ENCODE data around the gene EEF1AKMT2.
"Not testable (repeated sequence)": the region's sequence is repeated elsewhere in the genome, so short reads cannot be mapped to it uniquely, and the experiment has no call there.

EEF1AKMT2 gene

DNA sequence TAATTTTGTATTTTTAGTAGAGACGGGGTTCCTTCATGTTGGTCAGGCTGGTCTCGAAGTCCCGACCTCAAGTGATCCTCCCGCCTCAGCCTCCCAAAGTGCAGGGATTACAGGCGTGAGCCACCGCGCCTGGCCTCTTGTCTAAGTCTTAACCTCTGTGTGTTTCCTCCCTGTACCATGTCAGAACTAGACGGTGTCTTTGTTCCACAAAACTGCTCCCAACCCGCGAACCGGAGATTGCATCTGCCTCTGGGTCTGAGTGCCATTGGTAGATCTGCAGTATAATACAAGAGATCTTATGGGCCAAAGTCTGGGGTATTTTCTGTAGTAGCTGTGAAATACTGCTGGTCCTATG lies 1.3 kb upstream of the EEF1AKMT2 start:
- peaks cover 25% of the 10 kb centered on the region for H3K4me1 Mint-ChIP-seq
- ATAC-seq, result no peak

DNA sequence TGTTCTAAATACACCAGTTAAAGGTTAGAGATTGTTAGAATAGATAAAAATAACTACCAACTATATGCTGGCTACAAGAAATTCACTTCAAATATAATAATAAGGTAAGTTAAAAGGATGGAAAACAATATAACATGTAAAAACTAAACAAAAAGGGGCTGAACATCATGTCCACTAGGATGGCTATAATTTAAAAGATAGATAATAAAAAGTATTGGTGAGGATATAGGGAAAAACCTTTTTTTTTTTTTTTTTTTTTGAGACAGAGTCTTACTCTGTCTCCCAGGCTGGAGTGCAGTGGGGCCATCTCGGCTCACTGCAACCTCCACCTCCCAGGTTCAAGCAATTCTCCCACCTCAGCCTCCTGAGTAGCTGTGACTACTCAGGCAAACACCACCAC lies 8.8 kb downstream of the EEF1AKMT2 start:
- DNase-seq (ENCODE audit: low spot score in 2 of 2); H3K4me3 Mint-ChIP-seq; H3K4me1 Mint-ChIP-seq; ATAC-seq; H3K9me3 Mint-ChIP-seq; H3K27ac Mint-ChIP-seq: not testable (repeated sequence)
- peaks cover 98% of the 10 kb centered on the region for H3K36me3 Mint-ChIP-seq

More for the DNA sequence above, 1.3 kb upstream of the EEF1AKMT2 start:
- Mint-ChIP-seq H3K27ac (peak overlapping the region; percentile 99), H3K36me3 (peaks cover 20% of the 10 kb centered on the region), H3K4me3 (peak overlapping the region; percentile 92), H3K9me3 (no peaks in the 10 kb centered on the region)
- DNase-seq (ENCODE audit: low spot score in 2 of 2), result no peak

DNA sequence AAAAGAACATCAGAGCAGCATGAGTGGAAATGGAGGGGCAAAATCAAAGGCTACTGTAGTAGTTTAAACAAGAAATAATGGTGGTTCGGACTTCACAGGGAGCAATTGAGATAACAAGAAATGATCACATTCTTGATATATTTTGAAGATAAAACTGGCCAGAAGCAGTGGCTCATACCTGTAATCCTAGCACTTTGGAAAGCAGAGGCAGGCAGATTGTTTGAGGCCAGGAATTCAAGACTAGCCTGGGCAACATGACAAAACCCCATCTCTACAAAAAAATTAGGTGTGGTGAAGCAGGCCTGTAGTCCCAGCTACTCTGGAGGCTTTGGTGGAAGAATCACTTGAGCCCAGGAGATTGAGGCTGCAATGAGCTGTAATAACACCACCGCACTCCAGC lies 22.9 kb downstream of the EEF1AKMT2 start:
- Mint-ChIP-seq H3K4me3 (no peak overlapping the region), H3K36me3 (peaks cover 77% of the 10 kb centered on the region), H3K9me3 (no peaks in the 10 kb centered on the region), H3K4me1 (peaks cover 6% of the 10 kb centered on the region), H3K27ac (no peak overlapping the region)
- DNase-seq (ENCODE audit: low spot score in 2 of 2), result no peak
- ATAC-seq, result no peak

DNA sequence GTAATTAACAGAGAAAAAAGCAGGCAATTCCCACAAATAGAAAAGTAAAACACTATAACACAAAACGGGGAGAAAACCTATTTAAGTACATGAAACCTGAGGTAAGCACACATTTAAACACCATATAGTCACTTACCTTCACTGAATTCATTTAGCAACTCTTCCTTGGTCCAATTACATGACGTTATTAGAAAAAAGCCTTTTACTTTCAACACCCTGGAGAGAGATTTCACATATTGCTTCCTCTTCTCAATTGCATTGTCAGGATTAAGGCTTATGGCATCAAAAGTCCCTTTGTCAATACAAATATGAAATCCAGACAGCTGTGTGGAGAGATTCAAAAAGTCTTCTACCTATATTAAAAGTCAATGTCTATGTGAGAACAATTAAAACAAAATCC lies 26.4 kb downstream of the EEF1AKMT2 start:
- Mint-ChIP-seq H3K9me3 (no peaks in the 10 kb centered on the region), H3K4me1 (no peaks in the 10 kb centered on the region), H3K4me3 (no peak overlapping the region), H3K36me3 (peaks cover 82% of the 10 kb centered on the region), H3K27ac (no peak overlapping the region)
- DNase-seq (ENCODE audit: low spot score in 2 of 2) (no peak), ATAC-seq (no peak)

DNA sequence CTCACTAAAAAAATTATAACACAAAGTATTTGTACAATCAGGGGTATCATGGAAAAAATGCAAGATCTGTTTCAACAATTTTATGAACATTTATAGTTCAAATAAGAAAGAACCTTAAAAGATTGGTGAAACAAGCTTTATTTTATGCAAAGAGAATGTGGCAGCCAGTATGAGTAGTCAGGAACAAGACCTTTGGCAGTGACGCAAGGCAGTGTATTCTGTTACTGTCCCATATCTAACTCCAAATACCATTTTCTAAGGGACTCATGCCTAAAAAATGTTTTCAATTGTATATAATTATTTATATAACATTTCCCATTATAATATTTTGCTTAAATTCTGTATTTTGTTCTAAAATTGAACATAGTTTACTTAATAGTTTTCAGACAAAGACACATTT lies 28.4 kb downstream of the EEF1AKMT2 start:
- no peak for DNase-seq (ENCODE audit: low spot score in 2 of 2)
- ATAC-seq, result no peak
- H3K4me1 Mint-ChIP-seq, result no peaks in the 10 kb centered on the region
- H3K9me3 Mint-ChIP-seq, result no peaks in the 10 kb centered on the region
- no peak overlapping the region for H3K27ac Mint-ChIP-seq
- H3K4me3 Mint-ChIP-seq, result no peak overlapping the region
- H3K36me3 Mint-ChIP-seq, result peaks cover 86% of the 10 kb centered on the region

DNA sequence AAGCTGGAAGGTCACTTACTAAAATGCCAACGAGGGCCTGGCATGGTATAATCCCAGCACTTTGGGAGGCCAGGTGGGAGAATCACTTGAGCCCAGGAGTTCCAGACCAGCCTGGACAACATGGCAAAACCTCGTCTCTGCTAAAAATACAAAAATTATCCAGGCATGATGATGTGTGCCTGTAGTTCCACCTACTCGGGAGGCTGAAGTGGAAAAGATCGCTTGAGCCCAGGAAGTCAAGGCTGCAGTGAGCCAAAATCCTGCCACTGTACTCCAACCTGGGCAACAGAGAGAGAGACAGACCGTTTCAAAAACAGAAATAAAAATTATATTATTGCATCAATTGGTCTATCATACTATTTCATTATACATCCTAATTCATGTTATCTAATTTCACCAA lies 29.4 kb downstream of the EEF1AKMT2 start:
- Mint-ChIP-seq H3K4me3 (no peak overlapping the region), H3K9me3 (no peaks in the 10 kb centered on the region), H3K36me3 (peaks cover 82% of the 10 kb centered on the region), H3K27ac (no peak overlapping the region), H3K4me1 (no peaks in the 10 kb centered on the region)
- ATAC-seq, result no peak
- DNase-seq (ENCODE audit: low spot score in 2 of 2), result no peak

DNA sequence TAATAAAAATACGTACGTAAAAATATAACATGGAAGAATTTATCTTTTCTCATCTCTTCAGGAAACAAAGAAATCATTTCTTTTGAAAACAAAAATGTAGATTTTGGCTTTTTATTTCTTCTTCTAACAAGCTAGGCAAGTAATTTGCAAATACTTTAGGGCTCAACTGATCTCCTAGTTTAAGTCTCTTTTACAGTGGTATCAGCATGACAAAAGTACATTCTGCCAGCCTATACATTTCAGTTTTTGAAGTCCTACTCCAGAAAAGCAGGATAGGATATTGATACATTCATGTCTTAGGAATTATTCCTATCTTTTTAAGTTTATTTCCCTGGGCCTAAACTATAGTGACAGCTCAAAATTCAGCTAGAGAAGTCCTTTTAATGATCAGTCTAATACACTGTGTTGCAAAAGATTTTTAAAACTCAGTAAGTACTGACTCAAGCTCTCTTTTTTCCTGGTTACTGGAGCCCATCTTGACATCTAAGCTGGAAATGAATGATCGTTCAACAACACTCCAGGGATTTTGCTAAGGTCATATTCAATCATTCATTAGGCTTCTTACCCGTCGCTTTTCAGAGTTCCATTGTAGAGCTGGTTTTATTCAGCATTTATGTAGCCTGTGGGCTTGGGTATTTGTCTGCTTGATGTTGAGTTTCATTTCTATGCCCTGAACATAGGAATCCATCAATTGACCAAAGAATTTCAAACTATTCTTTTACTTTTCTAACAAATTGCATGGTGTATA lies 35.4 kb downstream of the EEF1AKMT2 start:
- no peak overlapping the region for H3K27ac Mint-ChIP-seq
- peaks cover 70% of the 10 kb centered on the region for H3K36me3 Mint-ChIP-seq
- no peak overlapping the region for H3K4me3 Mint-ChIP-seq
- DNase-seq (ENCODE audit: low spot score in 2 of 2) (no peak), ATAC-seq (no peak)
- no peaks in the 10 kb centered on the region for H3K4me1 Mint-ChIP-seq
- no peaks in the 10 kb centered on the region for H3K9me3 Mint-ChIP-seq

DNA sequence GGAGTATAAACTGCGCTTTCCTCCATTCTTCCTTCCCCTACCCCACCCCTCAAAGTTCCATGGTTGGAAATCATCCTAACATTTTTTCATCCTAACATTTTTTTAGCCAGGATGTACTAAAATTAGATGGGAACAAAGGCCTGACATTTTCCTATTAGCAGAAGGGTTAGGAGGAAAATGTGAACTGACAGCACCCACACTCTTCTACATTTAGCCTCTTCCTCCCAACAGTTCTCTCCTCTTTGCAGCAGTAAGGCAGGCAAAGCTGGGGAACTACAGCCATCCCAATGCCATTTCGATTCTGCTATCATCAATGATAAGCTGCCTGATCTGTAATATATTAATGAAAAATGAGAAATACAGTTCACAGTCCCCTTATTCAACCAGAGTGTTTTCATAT lies 36.1 kb downstream of the EEF1AKMT2 start:
- ATAC-seq, result no peak
- H3K9me3 Mint-ChIP-seq, result no peaks in the 10 kb centered on the region
- DNase-seq (ENCODE audit: low spot score in 2 of 2), result no peak
- H3K27ac Mint-ChIP-seq, result no peak overlapping the region
- no peaks in the 10 kb centered on the region for H3K4me1 Mint-ChIP-seq
- peaks cover 70% of the 10 kb centered on the region for H3K36me3 Mint-ChIP-seq
- no peak overlapping the region for H3K4me3 Mint-ChIP-seq

DNA sequence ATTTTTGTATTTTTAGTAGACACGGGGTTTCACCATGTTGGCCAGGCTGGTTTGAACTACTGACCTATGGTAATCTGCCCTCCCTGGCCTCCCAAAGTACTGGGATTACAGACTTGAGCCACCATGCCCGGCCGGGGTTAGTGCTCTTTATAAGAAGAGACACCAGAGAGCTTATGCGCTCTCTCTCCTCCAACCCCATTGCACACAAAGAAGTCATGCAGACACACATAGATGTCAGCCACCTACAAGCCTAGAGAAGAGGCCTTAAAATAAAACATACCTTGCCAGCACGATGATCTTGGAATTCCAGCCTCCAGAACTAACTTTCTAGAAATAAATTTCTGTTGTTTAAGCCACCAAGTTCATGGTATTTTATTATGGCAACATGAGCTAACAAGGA lies 37.5 kb downstream of the EEF1AKMT2 start:
- no peak for ATAC-seq

DNA sequence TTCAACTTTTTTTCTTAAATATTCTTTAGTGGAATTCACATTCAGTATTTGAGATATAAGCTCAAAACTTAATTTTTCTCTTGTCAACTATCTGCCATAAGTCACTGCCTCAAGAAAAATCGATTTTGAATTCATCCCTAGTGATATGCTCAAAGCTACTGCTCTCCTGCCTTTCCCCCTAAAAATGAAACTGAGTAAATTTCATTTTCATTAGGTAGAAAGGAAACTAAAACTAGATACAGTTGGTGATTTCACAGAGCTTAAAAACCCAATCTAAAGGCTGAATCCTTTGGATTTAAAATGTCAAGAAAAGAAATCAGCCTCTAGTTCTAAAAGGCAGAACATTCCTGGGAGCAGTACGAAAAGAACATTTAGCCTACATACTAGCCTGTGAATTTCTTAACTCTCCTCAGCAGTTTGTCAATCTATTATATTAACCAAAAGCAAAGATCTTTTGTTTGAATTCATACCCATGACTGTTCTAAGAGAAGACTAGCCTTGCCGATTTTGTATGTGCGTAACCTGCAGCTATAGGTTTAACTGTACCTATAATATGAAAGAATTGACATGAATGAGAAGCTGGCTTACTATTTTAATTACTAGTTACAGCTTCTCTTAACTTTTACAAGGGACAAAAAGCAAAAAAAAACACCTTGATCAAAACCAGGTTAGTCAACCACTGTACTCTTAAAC lies 42.6 kb downstream of the EEF1AKMT2 start:
- H3K27ac Mint-ChIP-seq, result peak overlapping the region; percentile 68
- H3K4me3 Mint-ChIP-seq, result no peak overlapping the region
- no peaks in the 10 kb centered on the region for H3K9me3 Mint-ChIP-seq
- ATAC-seq (no peak), DNase-seq (ENCODE audit: low spot score in 2 of 2) (no peak)
- peaks cover 40% of the 10 kb centered on the region for H3K36me3 Mint-ChIP-seq
- peaks cover 17% of the 10 kb centered on the region for H3K4me1 Mint-ChIP-seq

More for the DNA sequence above, 37.5 kb downstream of the EEF1AKMT2 start:
- no peak overlapping the region for H3K27ac Mint-ChIP-seq
- H3K9me3 Mint-ChIP-seq, result no peaks in the 10 kb centered on the region
- no peak for DNase-seq (ENCODE audit: low spot score in 2 of 2)
- H3K4me3 Mint-ChIP-seq, result no peak overlapping the region
- peaks cover 4% of the 10 kb centered on the region for H3K4me1 Mint-ChIP-seq
- H3K36me3 Mint-ChIP-seq, result peaks cover 58% of the 10 kb centered on the region

DNA sequence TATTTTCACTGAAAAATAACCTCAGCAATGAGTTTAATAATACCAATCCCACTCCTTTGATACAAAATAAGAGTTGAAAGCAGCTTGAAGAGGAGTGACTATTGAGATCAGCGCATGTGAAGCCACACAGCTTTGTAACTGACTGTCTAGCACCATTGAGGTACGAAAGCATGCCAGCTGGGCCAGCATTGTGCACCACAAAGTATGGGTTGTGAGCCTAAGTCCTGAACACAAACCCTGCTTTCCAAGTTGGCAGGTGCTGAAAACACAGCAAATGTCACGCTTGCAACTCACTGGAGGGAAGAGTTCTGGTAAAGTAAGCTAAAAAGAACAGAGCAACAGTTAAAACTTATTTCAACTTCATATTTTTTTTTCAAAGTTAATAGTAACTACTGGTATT lies 43.5 kb downstream of the EEF1AKMT2 start:
- no peak overlapping the region for H3K27ac Mint-ChIP-seq
- H3K4me3 Mint-ChIP-seq, result no peak overlapping the region
- no peak for DNase-seq (ENCODE audit: low spot score in 2 of 2)

DNA sequence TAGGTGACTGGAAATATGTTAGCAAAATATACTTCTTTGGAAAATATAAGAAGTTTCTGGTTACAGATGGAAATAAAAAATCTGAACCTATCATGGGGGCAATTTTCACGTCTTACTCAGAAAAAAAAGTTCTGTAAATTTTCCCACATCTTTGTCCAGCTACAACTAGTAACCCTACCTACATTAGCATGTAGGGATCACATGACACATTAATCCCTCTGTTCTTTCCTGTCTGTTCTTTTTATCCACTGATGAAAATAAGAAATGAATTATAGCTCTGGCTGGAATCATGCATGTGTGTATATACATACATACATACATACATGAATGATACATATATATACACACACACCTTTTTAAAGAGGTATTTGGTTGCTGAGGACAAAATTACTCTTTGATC lies 43.9 kb downstream of the EEF1AKMT2 start:
- peaks cover 21% of the 10 kb centered on the region for H3K4me1 Mint-ChIP-seq
- ATAC-seq (no peak), DNase-seq (ENCODE audit: low spot score in 2 of 2) (no peak)
- no peak overlapping the region for H3K4me3 Mint-ChIP-seq
- H3K27ac Mint-ChIP-seq, result no peak overlapping the region
- peaks cover 45% of the 10 kb centered on the region for H3K36me3 Mint-ChIP-seq
- no peaks in the 10 kb centered on the region for H3K9me3 Mint-ChIP-seq

More for the DNA sequence above, 43.5 kb downstream of the EEF1AKMT2 start:
- no peak for ATAC-seq
- H3K36me3 Mint-ChIP-seq, result peaks cover 44% of the 10 kb centered on the region
- peaks cover 17% of the 10 kb centered on the region for H3K4me1 Mint-ChIP-seq
- no peaks in the 10 kb centered on the region for H3K9me3 Mint-ChIP-seq

DNA sequence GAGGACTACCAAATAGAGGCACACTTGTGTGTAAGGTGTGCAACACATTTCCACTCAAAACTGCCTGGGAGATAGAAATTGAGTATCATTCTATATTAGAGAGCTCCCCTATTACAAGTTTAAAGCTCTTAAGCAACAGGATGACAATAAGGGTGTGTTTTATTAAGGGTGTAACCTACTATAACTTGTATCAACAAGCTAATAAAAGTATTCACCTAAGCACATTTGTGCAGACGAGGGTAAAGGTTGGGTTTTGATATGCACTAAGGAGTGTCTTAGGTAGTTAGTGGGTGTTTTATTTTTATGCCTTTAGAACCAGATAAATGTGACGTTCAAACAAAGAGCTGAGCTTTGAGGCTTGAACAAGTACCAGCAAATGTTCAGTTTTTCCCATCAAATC lies 44.7 kb downstream of the EEF1AKMT2 start:
- ATAC-seq, result no peak
- Mint-ChIP-seq H3K4me3 (no peak overlapping the region), H3K9me3 (no peaks in the 10 kb centered on the region), H3K4me1 (peaks cover 26% of the 10 kb centered on the region), H3K27ac (no peak overlapping the region), H3K36me3 (peaks cover 48% of the 10 kb centered on the region)
- DNase-seq (ENCODE audit: low spot score in 2 of 2), result no peak

DNA sequence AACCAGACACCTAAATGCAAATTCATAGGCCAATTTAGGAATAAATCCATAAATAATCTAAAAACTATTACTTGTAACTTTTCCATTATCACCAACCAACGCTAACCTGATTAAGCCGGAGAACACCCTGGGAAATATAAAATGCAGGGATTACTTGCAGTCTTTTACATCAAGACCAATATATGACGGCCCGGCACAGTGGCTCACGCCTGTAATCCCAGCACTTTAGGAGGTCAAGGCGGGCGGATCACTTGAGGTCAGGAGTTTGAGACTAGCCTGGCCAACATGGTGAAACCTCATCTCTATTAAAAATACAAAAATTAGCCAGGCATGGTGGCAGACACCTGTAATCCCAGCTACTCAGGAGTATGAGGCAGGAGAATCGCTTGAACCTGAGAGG lies 45.2 kb downstream of the EEF1AKMT2 start:
- DNase-seq (ENCODE audit: low spot score in 2 of 2); H3K4me3 Mint-ChIP-seq; H3K27ac Mint-ChIP-seq; ATAC-seq; H3K9me3 Mint-ChIP-seq: not testable (repeated sequence)
- peaks cover 46% of the 10 kb centered on the region for H3K36me3 Mint-ChIP-seq
- H3K4me1 Mint-ChIP-seq, result peaks cover 32% of the 10 kb centered on the region

DNA sequence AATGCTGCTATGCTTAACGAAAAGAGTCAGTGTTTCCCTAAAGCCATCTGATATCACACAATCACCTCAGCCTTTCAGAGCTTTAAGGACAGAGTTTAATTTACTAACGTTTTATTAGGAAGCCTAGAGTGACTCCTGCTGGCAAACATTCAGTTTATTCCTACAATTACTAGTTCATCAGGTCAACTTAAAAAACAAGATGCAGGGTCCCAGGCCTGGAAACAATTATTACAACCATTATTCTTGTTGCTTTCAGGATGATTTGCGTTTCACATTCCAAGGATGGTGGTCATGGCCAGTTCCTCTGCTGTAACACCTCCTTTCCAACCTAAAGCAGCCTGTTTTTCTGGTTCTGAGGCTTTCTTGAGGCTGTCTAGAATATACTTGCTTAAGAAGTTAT lies 46.0 kb downstream of the EEF1AKMT2 start:
- no peak overlapping the region for H3K4me3 Mint-ChIP-seq

DNA sequence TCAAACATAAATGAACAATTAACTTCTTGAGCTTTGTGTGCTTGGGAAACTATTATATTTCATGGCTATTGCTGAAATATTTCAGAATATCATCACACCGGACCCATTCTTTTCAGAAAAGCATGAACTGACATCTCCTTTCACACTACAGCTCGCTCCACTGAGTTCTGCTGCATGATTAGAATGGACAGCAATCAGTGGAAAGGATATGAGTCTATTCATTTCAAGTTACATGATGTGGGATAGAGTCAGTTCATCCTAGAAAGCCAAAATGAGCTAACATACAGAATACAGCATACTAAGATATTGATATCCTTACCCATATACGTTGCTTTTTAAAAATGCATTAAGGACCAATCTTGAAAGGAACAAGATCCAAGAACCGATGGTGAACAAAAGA lies 46.4 kb downstream of the EEF1AKMT2 start:
- Mint-ChIP-seq H3K4me3 (peak overlapping the region; percentile 34), H3K4me1 (peaks cover 44% of the 10 kb centered on the region), H3K36me3 (peaks cover 48% of the 10 kb centered on the region), H3K27ac (no peak overlapping the region), H3K9me3 (no peaks in the 10 kb centered on the region)
- ATAC-seq, result no peak
- no peak for DNase-seq (ENCODE audit: low spot score in 2 of 2)

More for the DNA sequence above, 46.0 kb downstream of the EEF1AKMT2 start:
- ATAC-seq, result no peak
- DNase-seq (ENCODE audit: low spot score in 2 of 2), result no peak
- Mint-ChIP-seq H3K4me1 (peaks cover 40% of the 10 kb centered on the region), H3K9me3 (no peaks in the 10 kb centered on the region), H3K36me3 (peaks cover 46% of the 10 kb centered on the region), H3K27ac (no peak overlapping the region)

All from stimulated activated effector memory CD8-positive, alpha-beta T cell treated with anti-CD3 and anti-CD28 coated beads, Interleukin-12 subunit alpha, Interleukin-12 subunit beta, amount 100 ng/mL, for 72 hours (primary cell).